HEK293 (cell line): ENCODE results near the gene PDE3A.

Source experiments
- CTCF ChIP-seq: fragments of 450-650 bp; formaldehyde crosslinking; IDR thresholded peaks from 2 replicates; pipeline ENCODE4 v1.5.1; 2016; ENCODE audit warnings: missing biosample characterization, missing genetic modification characterization
- ELK4 ChIP-seq: IDR thresholded peaks from 2 replicates; pipeline ENCODE4 v1.6.1; 2011; ENCODE audit warnings: mild to moderate bottlenecking, low read depth, low read length, borderline replicate concordance
- PRDM1 ChIP-seq: fragments of 450-650 bp; formaldehyde crosslinking; IDR thresholded peaks from 2 replicates; pipeline ENCODE4; 2016; ENCODE audit warnings: missing biosample characterization, missing genetic modification characterization
- ZNF433 ChIP-seq: fragments of 450-650 bp; formaldehyde crosslinking; IDR thresholded peaks from 2 replicates; pipeline ENCODE4 v1.5.1; 2016; ENCODE audit warnings: missing biosample characterization, missing genetic modification characterization, low read depth
- ZNF658 ChIP-seq: fragments of 450-650 bp; formaldehyde crosslinking; IDR thresholded peaks from 2 replicates; pipeline ENCODE4; 2016; ENCODE audit warnings: missing biosample characterization, missing genetic modification characterization

GRCh38 chr12:20426191-20426590, 57.9 kb downstream of the PDE3A start:
- TF ChIP-seq ZNF433 (no peak), ELK4 (no peak), CTCF (tag by site-specific recombination) (no peak), ZNF658 (no peak), PRDM1 (tag by site-specific recombination) (no peak)
